A673 (cell line): ENCODE results near the gene MAP3K6.

Experiments used
- CTCF ChIP-seq: fragments of 300-800, 200-600 bp; sonication (generic); conservative IDR thresholded peaks from 2 replicates; pipeline ENCODE4 v1.5.1; 2017; ENCODE audit warnings: low read depth, mild to moderate bottlenecking, antibody characterized with exemption, low read length, moderate library complexity, mixed read lengths
- EZH2 ChIP-seq: fragments of 200-600 bp; sonication (generic); IDR thresholded peaks from 2 replicates; pipeline ENCODE4 v1.6.1; 2017; ENCODE audit warnings: borderline replicate concordance, low read depth, mild to moderate bottlenecking, mixed read lengths, antibody characterized with exemption, low read length; ENCODE audit not compliant: poor library complexity, severe bottlenecking

GRCh38 chr1:27388337-27389005 lies 21.7 kb upstream of the MAP3K6 start:
- TF ChIP-seq CTCF (peak; percentile 89), EZH2 (no peak)
